ENCODE results near the gene DLGAP1.

DNA sequence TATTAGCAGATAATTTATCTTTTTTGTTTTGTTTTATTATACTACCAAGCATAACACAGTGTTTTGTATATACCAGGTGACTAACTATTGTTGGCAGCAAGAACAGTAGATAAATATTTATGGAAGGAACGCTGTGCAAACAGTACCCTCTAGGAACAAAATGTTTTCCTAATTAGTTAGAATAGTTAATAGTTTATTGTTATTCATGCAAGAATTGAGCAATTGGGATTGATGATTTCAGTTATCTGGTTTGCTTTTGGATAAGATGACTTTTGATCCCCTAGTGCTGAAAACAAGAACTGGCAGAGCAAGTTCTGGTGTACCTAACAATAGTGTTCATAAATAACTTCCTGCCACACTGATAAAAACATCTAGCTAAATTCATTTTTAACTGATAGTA lies 681.8 kb downstream of the DLGAP1 start:
- TF ChIP-seq, protein P1, sequence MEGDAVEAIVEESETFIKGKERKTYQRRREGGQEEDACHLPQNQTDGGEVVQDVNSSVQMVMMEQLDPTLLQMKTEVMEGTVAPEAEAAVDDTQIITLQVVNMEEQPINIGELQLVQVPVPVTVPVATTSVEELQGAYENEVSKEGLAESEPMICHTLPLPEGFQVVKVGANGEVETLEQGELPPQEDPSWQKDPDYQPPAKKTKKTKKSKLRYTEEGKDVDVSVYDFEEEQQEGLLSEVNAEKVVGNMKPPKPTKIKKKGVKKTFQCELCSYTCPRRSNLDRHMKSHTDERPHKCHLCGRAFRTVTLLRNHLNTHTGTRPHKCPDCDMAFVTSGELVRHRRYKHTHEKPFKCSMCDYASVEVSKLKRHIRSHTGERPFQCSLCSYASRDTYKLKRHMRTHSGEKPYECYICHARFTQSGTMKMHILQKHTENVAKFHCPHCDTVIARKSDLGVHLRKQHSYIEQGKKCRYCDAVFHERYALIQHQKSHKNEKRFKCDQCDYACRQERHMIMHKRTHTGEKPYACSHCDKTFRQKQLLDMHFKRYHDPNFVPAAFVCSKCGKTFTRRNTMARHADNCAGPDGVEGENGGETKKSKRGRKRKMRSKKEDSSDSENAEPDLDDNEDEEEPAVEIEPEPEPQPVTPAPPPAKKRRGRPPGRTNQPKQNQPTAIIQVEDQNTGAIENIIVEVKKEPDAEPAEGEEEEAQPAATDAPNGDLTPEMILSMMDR (IDR thresholded peaks at IDR 0.05), result 0 out of 2 replicates have a peak, but pooled peaks have one; percentile 10
- TF ChIP-seq ZFX (IDR thresholded peaks at IDR 0.05; ENCODE audit: borderline replicate concordance), result no peak
